DMS53 (cell line): Measurements from ENCODE around the gene RTP3.
A peak's percentile ranks its signal among the peaks of the same experiment; 100 is the strongest.

ENCODE experiments used
- DNase-seq: peaks from one replicate; lab custom pipeline; 2025; lab: John Stamatoyannopoulos, UW

RTP3 gene

DNA sequence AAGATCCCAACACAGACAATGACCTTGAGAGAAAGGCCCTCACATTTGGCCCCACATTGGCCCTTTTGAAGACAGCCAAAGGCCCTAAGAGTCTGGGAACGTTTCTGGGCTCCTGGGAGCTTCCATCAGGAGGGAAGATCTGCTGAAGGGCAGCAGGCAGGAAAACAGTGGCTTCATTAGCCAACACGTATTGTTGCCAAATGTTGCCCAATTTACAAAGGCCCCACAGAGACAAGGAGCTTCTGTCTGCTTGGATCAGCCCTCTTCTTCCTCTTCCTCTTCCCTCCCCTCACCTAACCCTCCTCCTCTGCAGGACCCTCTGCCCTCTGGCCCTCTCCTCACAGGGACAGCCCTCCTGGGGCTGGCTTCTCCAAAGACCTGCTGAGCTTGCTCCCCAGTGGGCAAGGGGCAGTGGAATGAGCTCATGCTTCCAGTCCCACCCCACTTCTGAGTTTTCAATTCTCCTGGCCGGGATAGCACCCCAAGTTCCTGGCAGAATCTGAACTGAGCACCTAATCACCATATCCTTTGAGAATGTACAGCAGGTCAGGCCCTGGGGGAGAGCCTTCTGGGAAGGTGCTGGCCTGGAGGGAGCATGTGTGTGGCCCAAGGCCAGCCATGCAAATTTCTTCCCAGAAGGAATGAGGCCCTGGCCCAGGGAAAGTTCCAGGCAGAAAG is 28.0 kb upstream of the RTP3 start:
- no peak for DNase-seq

DNA sequence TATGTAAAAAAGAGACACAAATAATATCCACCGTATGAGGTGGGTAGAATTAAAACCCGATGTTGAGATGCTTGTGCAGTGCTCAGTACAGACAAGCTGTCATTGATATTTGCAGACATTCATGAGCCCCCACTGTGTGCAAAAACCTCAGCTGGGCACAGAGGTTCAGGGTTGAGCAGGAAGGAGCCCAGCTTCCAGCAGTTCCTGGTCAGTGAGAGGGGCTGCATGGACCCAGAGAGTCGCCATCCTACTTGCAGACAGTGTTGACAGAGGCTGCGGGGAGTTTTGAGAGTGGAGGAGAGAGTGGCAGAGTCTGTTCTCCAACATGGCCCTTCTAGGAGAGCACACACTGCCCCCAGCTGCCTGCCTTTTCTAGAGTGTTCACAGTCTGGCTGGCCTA is 26.9 kb upstream of the RTP3 start:
- no peak for DNase-seq

DNA sequence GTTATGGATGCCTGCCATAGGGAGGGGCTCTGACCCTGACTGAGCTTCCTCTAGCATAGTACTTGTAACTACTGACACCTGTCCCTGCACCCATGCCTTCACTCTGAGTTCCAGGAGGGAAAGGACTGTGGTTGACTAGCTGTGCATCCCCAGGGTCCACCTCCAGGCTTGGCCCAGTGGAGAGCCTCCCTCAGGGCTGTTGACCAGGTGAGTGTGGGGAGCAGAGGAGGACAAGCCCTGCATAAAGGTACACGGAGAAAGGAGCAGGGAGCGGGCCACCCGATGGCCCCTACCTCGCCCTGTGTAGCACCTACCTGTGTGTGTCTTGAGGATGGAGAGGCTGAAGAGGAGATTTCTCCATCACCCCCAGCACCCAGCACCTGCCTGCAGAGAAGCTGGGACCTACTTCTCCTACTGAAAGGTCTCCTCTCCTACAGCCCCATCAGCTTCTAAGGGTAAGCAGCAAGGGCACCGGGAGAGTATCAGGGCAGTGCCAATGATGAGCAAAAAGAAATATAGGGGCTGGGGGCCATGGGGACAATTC is 26.3 kb upstream of the RTP3 start:
- no peak for DNase-seq

GRCh38 chr3:46472736-46473135 is 25.0 kb upstream of the RTP3 start:
- no peak for DNase-seq

DNA sequence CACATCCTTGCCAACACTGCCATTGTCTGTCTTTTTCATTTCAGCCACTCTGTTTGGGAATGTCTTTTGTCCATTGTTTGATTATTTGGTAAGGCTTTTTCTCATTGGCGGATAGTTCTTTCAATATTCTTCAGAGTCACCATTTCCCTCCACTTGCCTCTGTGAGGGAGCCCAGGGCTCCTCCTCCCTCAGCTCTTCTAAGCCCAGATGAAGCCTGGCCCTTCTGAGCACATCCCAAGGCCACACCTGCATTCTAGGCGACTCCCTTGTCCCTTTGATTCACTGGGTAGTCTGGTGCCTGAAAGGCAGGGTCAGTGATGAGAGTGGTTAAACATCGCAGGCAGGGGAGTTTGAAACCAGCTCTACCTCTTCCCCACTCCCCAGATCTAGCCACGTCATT is 20.6 kb upstream of the RTP3 start:
- no peak for DNase-seq

- no peak for DNase-seq
Observed at GRCh38 chr3:46477756-46478155, 20.0 kb upstream of the RTP3 start.

DNA sequence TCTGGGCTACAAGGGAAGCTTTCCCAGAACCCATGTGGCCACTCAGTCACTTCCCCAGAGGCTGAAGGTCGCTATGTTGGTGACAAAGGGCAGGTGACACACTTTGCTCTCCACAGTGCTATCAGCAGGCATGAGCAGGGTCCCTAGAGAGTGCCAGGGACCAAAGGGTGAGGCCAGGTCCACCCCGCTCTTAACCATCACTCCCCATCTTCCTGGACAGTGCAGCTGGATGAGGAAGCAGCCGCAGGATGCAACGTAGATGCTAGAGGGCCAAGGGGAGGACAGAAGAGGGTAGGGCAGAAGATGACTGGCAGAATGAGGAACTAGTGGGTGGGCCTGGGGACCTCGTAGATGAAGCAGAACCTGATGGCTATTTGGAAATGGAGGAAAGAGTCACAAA is 19.4 kb upstream of the RTP3 start:
- DNase-seq: no peak

GRCh38 chr3:46479021-46479420 is 18.8 kb upstream of the RTP3 start:
- DNase-seq: no peak

DNA sequence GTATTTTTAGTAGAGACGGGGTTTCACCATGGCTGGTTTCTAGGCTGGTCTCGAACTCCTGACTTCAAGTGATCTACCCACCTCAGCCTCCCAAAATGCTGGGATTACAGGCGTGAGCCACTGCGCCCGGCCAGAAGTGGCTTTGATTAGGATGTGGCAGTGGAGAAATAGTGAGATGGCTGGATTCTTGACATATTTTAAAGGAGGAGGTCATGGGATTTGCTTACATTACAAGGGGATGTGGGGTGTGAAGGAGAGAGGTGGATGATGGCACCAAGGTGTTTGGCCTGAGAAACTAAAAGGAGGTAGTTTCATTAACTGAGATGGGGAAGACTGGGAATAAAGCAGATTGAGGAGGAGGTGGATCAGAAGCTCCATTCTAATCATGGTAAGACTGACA is 18.1 kb upstream of the RTP3 start:
- no peak for DNase-seq

GRCh38 chr3:46480491-46481195 is 17.1 kb upstream of the RTP3 start:
- DNase-seq: no peak

DNA sequence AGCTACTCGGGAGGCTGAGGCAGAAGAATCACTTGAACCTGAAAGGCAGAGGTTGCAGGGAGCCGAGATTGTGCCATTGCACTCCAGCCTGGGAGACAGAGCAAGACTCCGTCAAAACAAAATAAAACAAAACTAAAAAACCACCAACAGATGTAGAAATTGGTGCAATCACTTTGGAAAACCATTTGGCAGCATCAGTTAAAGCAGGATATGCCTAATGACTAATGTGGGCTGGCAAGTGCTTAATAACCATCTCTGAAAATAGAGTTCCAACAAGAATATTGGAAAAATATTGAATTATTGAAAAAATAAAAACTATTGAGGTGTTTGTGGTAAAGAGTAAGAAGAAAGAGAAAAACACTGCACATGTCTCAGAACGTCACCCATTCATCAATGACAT is 16.1 kb upstream of the RTP3 start:
- DNase-seq: no peak

DNA sequence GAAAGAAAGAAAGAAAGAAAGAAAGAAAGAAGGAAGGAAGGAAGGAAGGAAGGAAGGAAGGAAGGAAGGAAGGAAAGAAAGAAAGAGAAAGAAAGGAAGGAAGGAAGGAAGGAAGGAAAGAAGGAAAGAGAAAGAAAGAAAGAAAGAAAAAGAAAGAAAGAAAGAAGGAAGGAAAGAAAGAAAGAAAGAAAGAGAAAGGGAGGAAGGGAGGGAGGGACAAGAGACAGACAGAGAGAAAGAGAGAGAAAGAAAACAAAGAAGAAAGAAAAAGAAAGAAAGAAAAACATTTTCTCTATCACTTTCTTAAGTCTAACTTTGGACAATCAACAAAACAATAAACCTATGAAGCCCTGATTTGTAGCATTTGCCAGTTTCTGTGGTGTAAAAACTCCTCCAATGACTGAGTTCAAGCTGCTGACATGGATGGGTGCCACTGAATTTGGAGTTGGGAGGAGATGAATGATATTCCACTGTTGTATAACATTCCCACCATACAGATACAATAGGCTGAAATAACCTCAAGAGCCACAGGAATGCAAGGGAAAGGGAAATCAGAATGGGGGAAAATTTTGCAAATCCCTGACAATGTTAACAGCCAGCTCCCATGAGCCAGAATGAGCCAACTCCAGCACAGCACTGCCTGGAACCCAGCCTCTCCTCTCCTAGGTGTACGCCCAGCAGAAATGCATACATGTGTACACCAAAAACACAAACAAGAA is 15.0 kb upstream of the RTP3 start:
- DNase-seq: no peak

- DNase-seq: no peak
Observed at GRCh38 chr3:46483825-46484224, 14.0 kb upstream of the RTP3 start.

DNA sequence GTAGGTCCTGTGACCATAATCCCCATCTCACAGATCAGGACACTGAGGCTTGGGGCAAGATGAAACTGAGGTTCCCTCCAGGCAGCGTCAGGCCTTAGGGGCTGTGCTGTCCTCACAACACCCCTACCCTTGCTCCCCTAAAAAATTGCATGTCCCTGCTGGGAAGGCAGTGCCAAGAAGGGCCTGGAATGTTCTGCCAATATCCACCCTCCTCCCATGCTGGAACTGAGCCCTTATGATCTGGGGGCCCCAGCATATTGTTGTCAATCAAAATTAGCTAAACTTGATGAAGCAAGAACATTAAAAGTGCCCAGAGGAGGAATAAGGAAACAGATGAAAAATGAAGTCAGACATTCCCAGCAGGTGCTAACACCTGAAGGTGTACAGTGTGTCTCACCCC is 13.4 kb upstream of the RTP3 start:
- DNase-seq: no peak

- DNase-seq: peak; percentile 92
Observed at GRCh38 chr3:46484911-46485778, 12.6 kb upstream of the RTP3 start.

GRCh38 chr3:46485779-46486175 is 12.0 kb upstream of the RTP3 start:
- DNase-seq: no peak

GRCh38 chr3:46488735-46489361 is 8.9 kb upstream of the RTP3 start:
- DNase-seq: peak; percentile 91

DNA sequence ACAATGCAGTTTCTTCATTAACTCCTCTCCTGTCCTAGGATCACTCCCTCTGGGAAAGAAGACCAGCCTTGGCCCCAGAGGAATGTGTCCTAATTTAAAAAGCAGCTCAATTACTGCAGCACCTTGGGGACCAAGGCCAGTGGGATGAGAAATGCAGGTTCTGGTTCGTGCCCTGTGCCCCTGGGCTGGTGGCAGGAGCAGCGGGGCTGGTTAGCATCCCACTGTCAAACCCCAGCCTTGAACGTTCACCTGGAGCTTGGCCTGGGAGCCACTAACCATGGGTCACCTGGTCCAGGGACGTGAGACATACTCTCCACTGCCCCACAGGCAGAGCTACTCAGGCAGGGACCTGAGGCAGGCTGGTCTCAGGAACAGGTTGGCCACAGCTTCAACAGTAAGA is 8.4 kb upstream of the RTP3 start:
- DNase-seq: no peak

DNA sequence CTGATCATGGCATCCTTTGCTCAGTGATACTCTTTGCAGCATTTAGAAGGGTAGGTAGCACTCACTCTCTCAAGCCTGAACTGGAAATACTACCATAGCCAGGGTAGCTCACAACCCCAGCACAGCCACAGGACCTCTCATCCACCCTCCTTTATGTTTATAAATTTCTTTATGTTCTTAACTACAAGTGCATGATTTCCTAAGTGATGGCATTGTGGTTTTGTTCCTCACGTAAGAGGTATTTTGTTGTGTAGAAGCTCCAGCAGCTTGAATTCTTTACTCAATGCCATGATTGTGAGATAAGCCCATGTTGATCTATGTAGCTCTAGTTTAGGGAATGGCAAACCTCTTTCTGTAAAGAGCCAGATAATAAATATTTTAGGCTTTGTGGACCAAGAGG is 7.9 kb upstream of the RTP3 start:
- no peak for DNase-seq

DNA sequence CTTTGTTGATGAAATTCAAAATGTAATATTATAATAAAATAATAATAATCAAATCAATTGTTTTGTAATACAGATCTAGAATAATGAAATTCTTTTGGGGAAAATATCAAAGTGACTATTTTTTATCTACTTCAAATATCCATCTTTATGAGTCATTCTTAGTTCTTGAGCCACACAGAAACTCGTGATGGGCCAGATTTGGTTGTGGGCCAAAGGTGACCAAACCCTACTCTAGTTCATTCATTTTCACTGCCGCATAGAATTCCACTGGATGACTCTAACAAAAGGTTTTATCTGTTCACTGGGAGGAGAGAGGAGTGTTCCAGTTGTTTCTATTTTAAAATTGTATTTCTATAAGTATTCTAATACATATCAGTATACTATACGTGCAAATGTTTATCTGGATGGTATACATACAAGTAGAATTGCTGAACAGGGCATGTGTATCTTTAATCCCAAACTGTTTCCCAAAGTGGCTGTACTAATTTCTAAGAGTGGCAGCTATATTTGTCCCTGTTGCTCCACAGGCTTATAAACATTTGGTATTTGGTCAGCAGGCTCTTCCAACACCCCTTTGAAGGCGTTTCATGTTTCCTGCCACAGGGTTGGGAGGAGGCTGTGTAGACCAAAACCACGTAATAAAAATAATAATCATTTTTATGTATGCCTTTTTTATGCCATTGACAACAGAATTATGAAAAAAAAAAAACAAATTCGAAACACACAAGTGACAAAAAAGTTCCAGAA is 7.3 kb upstream of the RTP3 start:
- no peak for DNase-seq
